Lower leg skin (tissue), 4 donors: ENCODE measurements around the gene IGSF3. TPM values are rescaled to one million over a fixed set of nuclear protein-coding genes. Genes with fewer than 3 reads are reported as not detected.

Source experiments
- DNase-seq, 2 donors: peaks; one replicate each; pipeline ENCODE4 v3.0.0-alpha.2; 2019; ENCODE audit warnings: low spot score in 2 of 2
- H3K4me3 ChIP-seq: fragments of 200-600 bp; sonication (generic); 2 replicates; pipeline ENCODE4 v1.5.1; 2017; ENCODE audit warnings: mild to moderate bottlenecking, low read depth; ENCODE audit not compliant: poor library complexity, severe bottlenecking
- POLR2A ChIP-seq, 2 donors: fragments of 450-650 bp; IDR thresholded peaks; one replicate each; pipeline ENCODE4 v1.6.1; 2016 to 2017; ENCODE audit warnings: antibody characterized with exemption in 2 of 2, mild to moderate bottlenecking in 1 of 2, moderate library complexity in 1 of 2
- WGBS, 2 donors: methylation state at CpG; one replicate each; pipeline ENCODE4 v1.1.5; 2018; 5-methylcytosine and 5-hydroxymethylcytosine counted together
- intact Hi-C: fragments of 100-400 bp; cut with DNase I; formaldehyde crosslinking; loops from one replicate; pipeline ENCODE4 v1.15.0; 2023; ENCODE audit warnings: low total_unique reads
- total RNA-seq, 4 donors: library from RNA; depleted of rRNA; stranded (reverse); fragments of >200 nt; gene quantifications; one replicate each; pipeline ENCODE4 v1.1.0, GENCODE V29; 2016
- TF ChIP-seq, protein P1 (sequence below), 3 donors: fragments of 450-650 bp; IDR thresholded peaks; one replicate each; pipeline ENCODE4 v1.5.1; 2016; ENCODE audit warnings: antibody characterized with exemption in 3 of 3, mild to moderate bottlenecking in 3 of 3, moderate library complexity in 2 of 3

IGSF3 gene
- total RNA-seq, 4 donors from 2014 or later, result 51.1 to 61.0 (median 57.1) TPM

GRCh38 chr1:116538544-116538943 lies 129.0 kb downstream of the IGSF3 start:
- H3K4me3 ChIP-seq, result no peak overlapping the region
- intact Hi-C loops, result no loop called here
- TF ChIP-seq, protein P1, sequence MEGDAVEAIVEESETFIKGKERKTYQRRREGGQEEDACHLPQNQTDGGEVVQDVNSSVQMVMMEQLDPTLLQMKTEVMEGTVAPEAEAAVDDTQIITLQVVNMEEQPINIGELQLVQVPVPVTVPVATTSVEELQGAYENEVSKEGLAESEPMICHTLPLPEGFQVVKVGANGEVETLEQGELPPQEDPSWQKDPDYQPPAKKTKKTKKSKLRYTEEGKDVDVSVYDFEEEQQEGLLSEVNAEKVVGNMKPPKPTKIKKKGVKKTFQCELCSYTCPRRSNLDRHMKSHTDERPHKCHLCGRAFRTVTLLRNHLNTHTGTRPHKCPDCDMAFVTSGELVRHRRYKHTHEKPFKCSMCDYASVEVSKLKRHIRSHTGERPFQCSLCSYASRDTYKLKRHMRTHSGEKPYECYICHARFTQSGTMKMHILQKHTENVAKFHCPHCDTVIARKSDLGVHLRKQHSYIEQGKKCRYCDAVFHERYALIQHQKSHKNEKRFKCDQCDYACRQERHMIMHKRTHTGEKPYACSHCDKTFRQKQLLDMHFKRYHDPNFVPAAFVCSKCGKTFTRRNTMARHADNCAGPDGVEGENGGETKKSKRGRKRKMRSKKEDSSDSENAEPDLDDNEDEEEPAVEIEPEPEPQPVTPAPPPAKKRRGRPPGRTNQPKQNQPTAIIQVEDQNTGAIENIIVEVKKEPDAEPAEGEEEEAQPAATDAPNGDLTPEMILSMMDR (IDR thresholded peaks at IDR 0.05), result no peak
- TF ChIP-seq POLR2A (IDR thresholded peaks at IDR 0.05), result no peak
- DNase-seq, result no peak
- WGBS, 2 donors, result 97 to 100% methylated on average over 1 of the region's 1 CpG

DNA sequence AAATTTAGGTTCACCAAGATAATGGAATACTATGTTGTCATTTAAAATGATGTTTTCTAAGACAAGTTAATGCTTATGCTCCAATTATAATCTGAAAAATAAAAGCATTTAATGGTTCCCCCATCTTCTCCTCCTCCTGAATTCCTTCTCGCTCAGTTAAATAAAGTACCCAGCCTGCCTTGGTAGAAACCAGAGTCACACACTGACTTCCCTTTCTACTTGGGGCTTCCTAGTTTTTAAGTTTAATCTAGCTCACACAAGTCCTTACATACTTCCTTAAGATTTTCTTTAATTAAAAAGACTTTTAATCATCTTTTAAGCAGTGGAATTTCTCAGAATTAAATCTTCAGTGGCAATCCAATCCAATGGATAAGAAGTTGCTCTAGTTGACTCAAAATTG lies 129.6 kb downstream of the IGSF3 start:
- 82% methylated on average over 1 of the region's 1 CpG for WGBS, 2 donors
- TF ChIP-seq POLR2A (IDR thresholded peaks at IDR 0.05), result no peak
- TF ChIP-seq, protein P1 (IDR thresholded peaks at IDR 0.05), result no peak

GRCh38 chr1:116537040-116537831 lies 130.3 kb downstream of the IGSF3 start:
- 57 to 68% methylated on average over 3 of the region's 3 CpGs for WGBS, 2 donors
- H3K4me3 ChIP-seq, result no peak overlapping the region
- intact Hi-C loops, result no loop called here

More for the DNA sequence above, 129.6 kb downstream of the IGSF3 start:
- intact Hi-C loops, result no loop called here
- no peak overlapping the region for H3K4me3 ChIP-seq
- no peak for DNase-seq

DNA sequence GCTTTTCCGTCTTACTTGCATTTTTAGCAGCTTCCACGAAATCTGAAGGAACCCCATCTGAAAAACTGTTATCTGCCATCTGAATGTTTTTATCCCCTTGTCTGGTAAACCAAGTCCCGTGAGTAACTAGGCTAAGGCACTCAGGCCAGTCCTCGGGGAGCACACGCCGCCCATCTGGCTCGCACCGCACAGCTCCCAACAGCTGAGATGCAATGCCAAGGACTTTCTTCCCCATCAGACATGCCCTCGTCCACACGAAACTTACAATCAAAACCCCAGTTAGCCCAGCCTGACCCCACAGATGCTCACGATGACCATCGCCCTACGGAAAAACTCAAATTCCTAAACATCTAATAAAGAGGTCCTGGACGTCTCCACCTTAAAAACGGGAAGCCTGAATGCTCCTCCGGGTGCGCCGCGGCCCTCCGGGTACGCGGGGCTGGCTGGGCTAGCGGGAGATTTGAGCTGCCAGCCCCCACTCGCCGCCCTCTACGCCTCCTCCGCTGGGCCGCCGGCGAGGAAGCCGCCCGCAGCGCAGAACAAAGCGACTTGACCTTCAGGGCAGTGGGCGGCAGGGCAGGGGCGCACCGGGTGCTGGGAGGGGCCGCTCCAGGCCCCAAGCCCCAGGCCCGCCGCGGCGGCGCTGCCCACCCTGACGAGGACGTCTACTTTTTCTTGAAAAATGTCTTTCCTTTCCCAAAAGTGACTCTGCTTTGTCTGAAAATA lies 133.4 kb downstream of the IGSF3 start:
- TF ChIP-seq POLR2A (IDR thresholded peaks at IDR 0.05), result no peak
- DNase-seq, result no peak
- H3K4me3 ChIP-seq, result no peak overlapping the region
- 86 to 87% methylated on average over 43 to 45 of the region's 45 CpGs for WGBS, 2 donors
- intact Hi-C loops, result no loop called here

More at GRCh38 chr1:116537040-116537831, 130.3 kb downstream of the IGSF3 start:
- TF ChIP-seq POLR2A (IDR thresholded peaks at IDR 0.05), result no peak
- TF ChIP-seq, protein P1 (IDR thresholded peaks at IDR 0.05), result no peak
- DNase-seq, result no peak

DNA sequence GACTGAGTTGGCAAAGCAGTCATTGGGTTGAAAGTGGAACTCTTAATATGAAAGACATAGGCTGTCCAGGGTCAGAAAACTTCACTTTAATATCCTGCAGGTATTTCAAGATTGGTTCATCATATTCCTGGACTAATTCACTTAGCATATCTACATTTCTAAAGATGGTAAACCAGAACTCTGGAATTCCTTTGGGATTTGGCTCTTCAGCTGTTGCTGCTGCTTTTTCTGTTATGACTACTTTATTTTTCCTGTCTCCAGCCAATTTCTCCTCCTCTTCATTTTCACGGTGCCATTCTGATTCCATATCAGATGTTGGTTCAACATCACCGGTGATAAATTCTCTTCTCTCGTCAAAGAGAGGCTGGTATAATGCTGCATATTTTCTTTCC lies 134.1 kb downstream of the IGSF3 start:
- intact Hi-C loops, result no loop called here
- WGBS, 2 donors, result 91 to 93% methylated on average over 3 of the region's 3 CpGs
- TF ChIP-seq POLR2A (IDR thresholded peaks at IDR 0.05), result no peak
- TF ChIP-seq, protein P1 (IDR thresholded peaks at IDR 0.05), result no peak
- no peak overlapping the region for H3K4me3 ChIP-seq
- DNase-seq, result no peak

GRCh38 chr1:116532671-116533428 lies 134.7 kb downstream of the IGSF3 start:
- no peak for DNase-seq

More at GRCh38 chr1:116532671-116533428, 134.7 kb downstream of the IGSF3 start:
- intact Hi-C loops, result no loop called here
- no peak overlapping the region for H3K4me3 ChIP-seq
- TF ChIP-seq, protein P1 (IDR thresholded peaks at IDR 0.05), result no peak
- 95 to 98% methylated on average over 23 of the region's 23 CpGs for WGBS, 2 donors
